ENCODE results near the gene TXNDC8. TPM values are rescaled to one million over a fixed set of nuclear protein-coding genes. Genes with fewer than 3 reads are reported as not detected.

Gene TXNDC8
- total and polyA plus RNA-seq, 2 experiments from 2014 or later = not detected

GRCh38 chr9:110257956-110258355 is 79.7 kb downstream of the TXNDC8 start:
- Histone ChIP-seq H3K4me3 (peak overlapping the region; percentile 91), H4K20me1 (replicated peaks; ENCODE audit: insufficient read depth) (peaks cover 20% of the 10 kb centered on the region), H3K79me2 (replicated peaks; ENCODE audit: insufficient read depth) (peaks cover 39% of the 10 kb centered on the region), H3K36me3 (ENCODE audit: insufficient read depth) (no peaks in the 10 kb centered on the region), H3K4me1 (ENCODE audit: insufficient read depth) (peaks cover 27% of the 10 kb centered on the region), H3K9me2 (ENCODE audit: insufficient read depth) (no peaks in the 10 kb centered on the region), H3F3A (replicated peaks; ENCODE audit: low read depth) (peaks cover 9% of the 10 kb centered on the region; the same call in 1 of the 2 replicates), H3K27ac (ENCODE audit: low read depth) (peak overlapping the region; percentile 68; the same call in 1 of the 2 replicates), H3K4me2 (peak overlapping the region; percentile 85), H3K27me3 (ENCODE audit: insufficient read depth) (no peaks in the 10 kb centered on the region), H2AFZ (0 out of 2 replicates have a peak overlapping the region, but pooled peaks have one; percentile 94)
- Mint-ChIP-seq H3K9me3 (peaks cover 2% of the 10 kb centered on the region; the same call in 1 of the 3 replicates), H3K4me3 (peak overlapping the region; percentile 98), H3K4me1 (peaks cover 40% of the 10 kb centered on the region), H3K27me3 (ENCODE audit: insufficient read depth, low read depth, poor library complexity) (peaks cover 17% of the 10 kb centered on the region), H3K36me3 (ENCODE audit: low read depth) (peaks cover 3% of the 10 kb centered on the region; the same call in 2 of the 3 replicates), H3K27ac (peak overlapping the region; percentile 99; the same call in 1 of the 2 replicates)
- ATAC-seq = no peak
- DNase-seq (ENCODE audit: low spot score) = no peak
- TF ChIP-seq ZNF331 (CRISPR knock-in tag; IDR thresholded peaks at IDR 0.05; ENCODE audit: low read depth) (no peak), POLR2AphosphoS5 (IDR thresholded peaks at IDR 0.05; ENCODE audit: low read depth) (no peak), CREB1 (CRISPR knock-in tag; IDR thresholded peaks at IDR 0.05; ENCODE audit: low read depth) (no peak), EZH2phosphoT487 (IDR thresholded peaks at IDR 0.05; ENCODE audit: unreplicated experiment) (no peak)

DNA sequence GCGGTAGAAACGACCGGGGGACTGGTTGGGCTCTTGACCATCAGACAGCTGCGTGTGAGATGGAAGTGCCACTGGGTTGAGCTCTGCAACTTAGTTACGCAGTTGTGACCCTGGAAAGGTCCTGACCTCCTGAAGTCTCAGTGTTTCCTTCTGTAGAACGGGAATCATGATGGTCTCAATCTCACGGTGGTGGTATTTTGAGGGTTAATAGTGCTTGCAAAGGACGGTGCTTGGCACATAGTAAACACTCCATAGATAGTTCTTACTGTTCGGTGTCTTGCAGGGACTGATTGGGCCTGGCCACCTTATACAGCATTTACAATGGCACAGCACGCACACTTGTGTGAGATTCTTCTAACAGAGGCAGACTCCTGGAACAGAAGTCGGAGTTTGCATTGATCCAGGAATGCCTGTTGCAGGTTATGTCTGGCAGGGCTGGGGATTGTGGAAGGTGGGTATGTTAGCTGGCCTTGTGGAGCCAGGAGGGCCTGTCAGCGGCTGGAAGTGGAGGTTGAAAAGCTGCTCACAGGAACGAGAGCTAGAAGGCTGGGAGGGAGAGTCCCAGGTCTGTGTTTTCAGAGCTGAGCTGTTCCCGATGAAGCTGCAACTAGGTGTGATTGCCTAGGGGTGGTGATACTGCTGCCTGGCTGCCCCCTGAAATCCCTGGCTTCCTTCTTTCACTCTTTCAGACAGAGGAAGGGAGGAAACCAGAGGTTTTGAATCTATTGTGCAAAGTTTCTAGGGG is 80.4 kb downstream of the TXNDC8 start:
- TF ChIP-seq EZH2 (IDR thresholded peaks at IDR 0.05; ENCODE audit: low read depth, unreplicated experiment) (no peak), ZNF114 (CRISPR knock-in tag; IDR thresholded peaks at IDR 0.05) (no peak), STAT1 (IDR thresholded peaks at IDR 0.05; ENCODE audit: unreplicated experiment) (no peak), REST (IDR thresholded peaks at IDR 0.05; ENCODE audit: unreplicated experiment) (no peak), NANOG (IDR thresholded peaks at IDR 0.05; ENCODE audit: borderline replicate concordance) (no peak), POLR2AphosphoS5 (IDR thresholded peaks at IDR 0.05; ENCODE audit: low read depth) (no peak)
- TF ChIP-seq, protein P1, sequence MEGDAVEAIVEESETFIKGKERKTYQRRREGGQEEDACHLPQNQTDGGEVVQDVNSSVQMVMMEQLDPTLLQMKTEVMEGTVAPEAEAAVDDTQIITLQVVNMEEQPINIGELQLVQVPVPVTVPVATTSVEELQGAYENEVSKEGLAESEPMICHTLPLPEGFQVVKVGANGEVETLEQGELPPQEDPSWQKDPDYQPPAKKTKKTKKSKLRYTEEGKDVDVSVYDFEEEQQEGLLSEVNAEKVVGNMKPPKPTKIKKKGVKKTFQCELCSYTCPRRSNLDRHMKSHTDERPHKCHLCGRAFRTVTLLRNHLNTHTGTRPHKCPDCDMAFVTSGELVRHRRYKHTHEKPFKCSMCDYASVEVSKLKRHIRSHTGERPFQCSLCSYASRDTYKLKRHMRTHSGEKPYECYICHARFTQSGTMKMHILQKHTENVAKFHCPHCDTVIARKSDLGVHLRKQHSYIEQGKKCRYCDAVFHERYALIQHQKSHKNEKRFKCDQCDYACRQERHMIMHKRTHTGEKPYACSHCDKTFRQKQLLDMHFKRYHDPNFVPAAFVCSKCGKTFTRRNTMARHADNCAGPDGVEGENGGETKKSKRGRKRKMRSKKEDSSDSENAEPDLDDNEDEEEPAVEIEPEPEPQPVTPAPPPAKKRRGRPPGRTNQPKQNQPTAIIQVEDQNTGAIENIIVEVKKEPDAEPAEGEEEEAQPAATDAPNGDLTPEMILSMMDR (conservative IDR thresholded peaks at IDR 0.05; ENCODE audit: low read depth in 2 of 2) = no peak
- H2AFZ ChIP-seq = peak overlapping the region; percentile 94
- H3K4me2 ChIP-seq = peak overlapping the region; percentile 85

More for the DNA sequence above, 80.4 kb downstream of the TXNDC8 start:
- H3K27me3 ChIP-seq (ENCODE audit: insufficient read depth) = no peaks in the 10 kb centered on the region
- H3K9me3 Mint-ChIP-seq = peaks cover 2% of the 10 kb centered on the region; the same call in 1 of the 3 replicates
- H3K4me1 ChIP-seq (ENCODE audit: insufficient read depth) = peaks cover 27% of the 10 kb centered on the region
- peaks cover 19% of the 10 kb centered on the region for H3K27me3 Mint-ChIP-seq (ENCODE audit: insufficient read depth, low read depth, poor library complexity)
- H3K27ac ChIP-seq (ENCODE audit: low read depth) = peak overlapping the region; percentile 68; the same call in 1 of the 2 replicates
- peak overlapping the region; percentile 91 for H3K4me3 ChIP-seq
- H3K9me2 ChIP-seq (ENCODE audit: insufficient read depth) = no peaks in the 10 kb centered on the region
- H4K20me1 ChIP-seq (replicated peaks; ENCODE audit: insufficient read depth) = peaks cover 20% of the 10 kb centered on the region
- H3K4me3 Mint-ChIP-seq = peak overlapping the region; percentile 98
- peak; percentile 31 for DNase-seq (ENCODE audit: low spot score)
- H3K4me1 Mint-ChIP-seq = peaks cover 44% of the 10 kb centered on the region
- peaks cover 9% of the 10 kb centered on the region; the same call in 1 of the 2 replicates for H3F3A ChIP-seq (replicated peaks; ENCODE audit: low read depth)
- H3K36me3 ChIP-seq (ENCODE audit: insufficient read depth) = no peaks in the 10 kb centered on the region
- peak overlapping the region; percentile 99 for H3K27ac Mint-ChIP-seq
- ATAC-seq = peak; percentile 22
- peaks cover 3% of the 10 kb centered on the region; the same call in 2 of the 3 replicates for H3K36me3 Mint-ChIP-seq (ENCODE audit: low read depth)
- H3K79me2 ChIP-seq (replicated peaks; ENCODE audit: insufficient read depth) = peaks cover 46% of the 10 kb centered on the region
